GM12878 (cell line): ENCODE data around the gene ILRUN.

ENCODE experiments used
- EZH2 ChIP-seq: IDR thresholded peaks from 2 replicates; pipeline ENCODE4 v1.6.1; 2012; ENCODE audit warnings: low read depth, mild to moderate bottlenecking, control low read depth, inconsistent platforms, low read length, borderline replicate concordance; ENCODE audit not compliant: control insufficient read depth
- JUND ChIP-seq: IDR thresholded peaks from 2 replicates; pipeline ENCODE4 v1.6.1; 2012; ENCODE audit warnings: low read depth, mild to moderate bottlenecking, low read length, improper control_type of control experiment, moderate library complexity
- POLR2A ChIP-seq: IDR thresholded peaks from 2 replicates; pipeline ENCODE4 v1.6.1; 2011; ENCODE audit warnings: low read depth, mild to moderate bottlenecking, low read length
- RB1 ChIP-seq: fragments of 450-650 bp; formaldehyde crosslinking; IDR thresholded peaks from 2 replicates; pipeline ENCODE4 v1.6.1; 2017; ENCODE audit warnings: mild to moderate bottlenecking, borderline replicate concordance
- TF ChIP-seq, protein P1 (sequence below): IDR thresholded peaks from 2 replicates; pipeline ENCODE4 v1.6.1; 2012; ENCODE audit warnings: low read depth, low read length, improper control_type of control experiment

GRCh38 chr6:34664256-34664971, 32.2 kb downstream of the ILRUN start:
- no peak for TF ChIP-seq RB1
- no peak for TF ChIP-seq EZH2
- TF ChIP-seq, protein P1, sequence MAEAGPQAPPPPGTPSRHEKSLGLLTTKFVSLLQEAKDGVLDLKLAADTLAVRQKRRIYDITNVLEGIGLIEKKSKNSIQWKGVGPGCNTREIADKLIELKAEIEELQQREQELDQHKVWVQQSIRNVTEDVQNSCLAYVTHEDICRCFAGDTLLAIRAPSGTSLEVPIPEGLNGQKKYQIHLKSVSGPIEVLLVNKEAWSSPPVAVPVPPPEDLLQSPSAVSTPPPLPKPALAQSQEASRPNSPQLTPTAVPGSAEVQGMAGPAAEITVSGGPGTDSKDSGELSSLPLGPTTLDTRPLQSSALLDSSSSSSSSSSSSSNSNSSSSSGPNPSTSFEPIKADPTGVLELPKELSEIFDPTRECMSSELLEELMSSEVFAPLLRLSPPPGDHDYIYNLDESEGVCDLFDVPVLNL, result no peak
- TF ChIP-seq POLR2A, result no peak
- TF ChIP-seq JUND, result no peak
